ENCODE data around the gene CCNA1.

The CCNA1 gene

GRCh38 chr13:36432106-36432544 lies at the start of gene CCNA1:
TSS of gene CCNA1 (plus strand) at chr13:36432495. CDS start at chr13:36433057, 562 bp downstream.
- in situ Hi-C loops (cut with HindIII; ENCODE audit: low sequenced_read_pairs): no loop called here

GRCh38 chr13:36385489-36385888 lies 46.8 kb upstream of the CCNA1 start:
- in situ Hi-C loops (cut with HindIII; ENCODE audit: low sequenced_read_pairs): no loop called here

GRCh38 chr13:36395280-36395679 lies 37.0 kb upstream of the CCNA1 start:
- in situ Hi-C loops (cut with HindIII; ENCODE audit: low sequenced_read_pairs): no loop called here

- in situ Hi-C loops (cut with HindIII; ENCODE audit: low sequenced_read_pairs): no loop called here
Observed at GRCh38 chr13:36405151-36405550, 27.1 kb upstream of the CCNA1 start.

GRCh38 chr13:36412736-36413135 lies 19.6 kb upstream of the CCNA1 start:
- in situ Hi-C loops (cut with HindIII; ENCODE audit: low sequenced_read_pairs): no loop called here

- in situ Hi-C loops (cut with HindIII; ENCODE audit: low sequenced_read_pairs): no loop called here
Observed at GRCh38 chr13:36413161-36413560, 19.1 kb upstream of the CCNA1 start.

GRCh38 chr13:36414461-36414860 lies 17.8 kb upstream of the CCNA1 start:
- in situ Hi-C loops (cut with HindIII; ENCODE audit: low sequenced_read_pairs): no loop called here

- in situ Hi-C loops (cut with HindIII; ENCODE audit: low sequenced_read_pairs): no loop called here
Observed at GRCh38 chr13:36417331-36417730, 15.0 kb upstream of the CCNA1 start.

GRCh38 chr13:36418022-36418805 lies 14.1 kb upstream of the CCNA1 start:
- in situ Hi-C loops (cut with HindIII; ENCODE audit: low sequenced_read_pairs): no loop called here

GRCh38 chr13:36420437-36420891 lies 11.8 kb upstream of the CCNA1 start:
- in situ Hi-C loops (cut with HindIII; ENCODE audit: low sequenced_read_pairs): no loop called here

- in situ Hi-C loops (cut with HindIII; ENCODE audit: low sequenced_read_pairs): no loop called here
Observed at GRCh38 chr13:36421447-36421846, 10.8 kb upstream of the CCNA1 start.

- in situ Hi-C loops (cut with HindIII; ENCODE audit: low sequenced_read_pairs): no loop called here
Observed at GRCh38 chr13:36428086-36428485, 4.2 kb upstream of the CCNA1 start.

GRCh38 chr13:36430247-36431203 lies 1.8 kb upstream of the CCNA1 start:
- in situ Hi-C loops (cut with HindIII; ENCODE audit: low sequenced_read_pairs): no loop called here

GRCh38 chr13:36431204-36432105 lies 840 bp upstream of the CCNA1 start:
- in situ Hi-C loops (cut with HindIII; ENCODE audit: low sequenced_read_pairs): no loop called here

GRCh38 chr13:36436811-36437210 lies 4.5 kb downstream of the CCNA1 start:
- in situ Hi-C loops (cut with HindIII; ENCODE audit: low sequenced_read_pairs): no loop called here

- in situ Hi-C loops (cut with HindIII; ENCODE audit: low sequenced_read_pairs): no loop called here
Observed at GRCh38 chr13:36438594-36439483, 6.5 kb downstream of the CCNA1 start.

GRCh38 chr13:36445278-36445677 lies 13.0 kb downstream of the CCNA1 start:
- in situ Hi-C loops (cut with HindIII; ENCODE audit: low sequenced_read_pairs): no loop called here

GRCh38 chr13:36445891-36446351 lies 13.6 kb downstream of the CCNA1 start:
- in situ Hi-C loops (cut with HindIII; ENCODE audit: low sequenced_read_pairs): no loop called here

GRCh38 chr13:36447501-36447900 lies 15.2 kb downstream of the CCNA1 start:
- in situ Hi-C loops (cut with HindIII; ENCODE audit: low sequenced_read_pairs): no loop called here
